PC-3 (cell line): ENCODE measurements around the gene SNTB2. TPM values are rescaled to one million over a fixed set of nuclear protein-coding genes. Genes with fewer than 3 reads are reported as not detected.
A peak's percentile ranks its signal among the peaks of the same experiment; 100 is the strongest.

Experiments used
- ATAC-seq: fragments of 200-7000 bp; cut with Tn5 transposase; 2 replicates; pipeline ENCODE4 v1.9.1; 2020; ENCODE audit warnings: mild to moderate bottlenecking, moderate library complexity
- BruUV-seq: library from RNA; stranded (reverse); fragments of 400-500 nt; replicated peaks from 2 replicates; lab custom pipeline; 2021; lab: Mats Ljungman, UMichigan
- CTCF ChIA-PET: fragments of 300-600 bp; sonication (Branson Sonifier 250); formaldehyde crosslinking; loops from one replicate; lab custom pipeline; 2022; ENCODE audit warnings: antibody characterized with exemption; lab: Charles Lee
- POLR2A ChIA-PET: fragments of 300-600 bp; sonication (Branson Sonifier 250); formaldehyde crosslinking; loops from one replicate; lab custom pipeline; 2022; ENCODE audit warnings: antibody characterized with exemption; ENCODE audit not compliant: unreplicated experiment; lab: Charles Lee
- DNase-seq: peaks from one replicate; pipeline ENCODE4 v3.0.0-alpha.2; 2015
- H2AFZ ChIP-seq: fragments of 300-600 bp; sonication (generic); 2 replicates; pipeline ENCODE4 v1.6.0; 2016; ENCODE audit warnings: antibody characterized with exemption, low read length
- H3F3A ChIP-seq: fragments of 300-600 bp; sonication (generic); one replicate; pipeline ENCODE4 v1.6.0; 2017; ENCODE audit warnings: antibody characterized with exemption, low read length, control low read depth, mild to moderate bottlenecking; ENCODE audit not compliant: unreplicated experiment
- H3K27ac ChIP-seq: fragments of 300-600 bp; sonication (generic); 2 replicates; pipeline ENCODE4 v1.5.1; 2016; ENCODE audit warnings: mild to moderate bottlenecking, low read length
- H3K27me3 ChIP-seq: fragments of 300-600 bp; sonication (generic); 2 replicates; pipeline ENCODE4 v1.6.1; 2016; ENCODE audit warnings: low read length, mixed read lengths
- H3K36me3 ChIP-seq: fragments of 300-600 bp; sonication (generic); 2 replicates; pipeline ENCODE4 v1.6.1; 2016; ENCODE audit warnings: low read depth, mixed run types, low read length, mixed read lengths
- H3K4me1 ChIP-seq: fragments of 300-600 bp; sonication (generic); 2 replicates; pipeline ENCODE4 v1.5.1; 2016; ENCODE audit warnings: low read length; ENCODE audit not compliant: insufficient read depth
- H3K4me2 ChIP-seq: fragments of 300-600 bp; sonication (generic); 2 replicates; pipeline ENCODE4 v1.6.0; 2016; ENCODE audit warnings: low read length
- H3K4me3 ChIP-seq: fragments of 300-600 bp; sonication (generic); 2 replicates; pipeline ENCODE4 v1.5.1; 2016; ENCODE audit warnings: mild to moderate bottlenecking, low read length, mixed read lengths
- H3K79me2 ChIP-seq: fragments of 300-600 bp; sonication (generic); 2 replicates; pipeline ENCODE4 v1.6.1; 2017; ENCODE audit warnings: low read length, mixed read lengths
- H3K9ac ChIP-seq: fragments of 300-600 bp; sonication (generic); 2 replicates; pipeline ENCODE4 v1.6.0; 2016; ENCODE audit warnings: mild to moderate bottlenecking, low read length
- H3K9me2 ChIP-seq: fragments of 300-600 bp; sonication (generic); replicated peaks from 2 replicates; pipeline ENCODE4 v1.6.1; 2016; ENCODE audit warnings: mixed run types, low read length, mixed read lengths
- H3K9me3 ChIP-seq: fragments of 300-600 bp; sonication (generic); 2 replicates; pipeline ENCODE4 v1.6.1; 2016; ENCODE audit warnings: low read length, mixed read lengths
- H4K20me1 ChIP-seq: fragments of 300-600 bp; sonication (generic); 2 replicates; pipeline ENCODE4 v1.6.1; 2016; ENCODE audit warnings: low read length, mixed read lengths
- EZH2 ChIP-seq: fragments of 300-600 bp; sonication (generic); IDR thresholded peaks from one replicate; pipeline ENCODE4 v1.6.1; 2017; ENCODE audit warnings: antibody characterized with exemption, mild to moderate bottlenecking, low read length; ENCODE audit not compliant: unreplicated experiment
- EZH2phosphoT487 ChIP-seq: fragments of 300-600 bp; sonication (generic); IDR thresholded peaks from 2 replicates; pipeline ENCODE4 v1.6.1; 2018; ENCODE audit warnings: mild to moderate bottlenecking, antibody characterized with exemption, low read length, borderline replicate concordance
- intact Hi-C: fragments of 100-400 bp; cut with micrococcal nuclease; formaldehyde crosslinking; loops from 2 replicates; pipeline ENCODE4 v1.9.0; 2023
- total RNA-seq: library from RNA; depleted of rRNA; stranded (reverse); fragments of >200 nt; gene quantifications from 2 replicates; pipeline ENCODE4 v1.2.3, GENCODE V29; 2014
- TF ChIP-seq, protein P1 (sequence below): fragments of 300-600 bp; sonication (generic); conservative IDR thresholded peaks from 2 replicates; pipeline ENCODE4 v1.5.1; 2017; ENCODE audit warnings: antibody characterized with exemption, low read depth, mild to moderate bottlenecking, low read length

The SNTB2 gene
- total RNA-seq, 1 experiment from 2014 or later = 40.4 TPM

DNA sequence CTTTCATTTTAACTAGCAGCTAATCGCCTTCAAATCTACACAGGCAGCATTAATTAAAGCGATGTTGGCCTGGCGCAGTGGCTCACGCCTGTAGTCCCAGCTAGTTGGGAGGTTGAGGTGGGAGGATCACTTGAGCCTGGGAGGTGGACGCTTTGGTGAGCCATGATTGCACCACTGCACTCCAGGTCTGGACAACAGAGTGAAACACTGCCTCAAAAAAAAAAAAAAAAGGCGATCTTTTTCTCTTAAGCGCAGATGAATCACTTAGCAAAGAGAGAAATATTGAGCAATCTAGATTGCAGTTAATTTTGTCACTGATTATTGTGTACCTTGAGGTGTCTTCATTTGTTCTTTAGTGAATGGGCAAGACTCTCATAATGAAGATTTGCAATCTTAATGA is 12.4 kb downstream of the SNTB2 start:
- peaks cover 90% of the 10 kb centered on the region for H3K79me2 ChIP-seq
- DNase-seq (peak; percentile 64), ATAC-seq (0 out of 2 replicates have a peak, but pooled peaks have one; percentile 46)
- H3K4me2 ChIP-seq = peak overlapping the region; percentile 57
- TF ChIP-seq EZH2phosphoT487 (no peak), EZH2 (no peak)
- TF ChIP-seq, protein P1, sequence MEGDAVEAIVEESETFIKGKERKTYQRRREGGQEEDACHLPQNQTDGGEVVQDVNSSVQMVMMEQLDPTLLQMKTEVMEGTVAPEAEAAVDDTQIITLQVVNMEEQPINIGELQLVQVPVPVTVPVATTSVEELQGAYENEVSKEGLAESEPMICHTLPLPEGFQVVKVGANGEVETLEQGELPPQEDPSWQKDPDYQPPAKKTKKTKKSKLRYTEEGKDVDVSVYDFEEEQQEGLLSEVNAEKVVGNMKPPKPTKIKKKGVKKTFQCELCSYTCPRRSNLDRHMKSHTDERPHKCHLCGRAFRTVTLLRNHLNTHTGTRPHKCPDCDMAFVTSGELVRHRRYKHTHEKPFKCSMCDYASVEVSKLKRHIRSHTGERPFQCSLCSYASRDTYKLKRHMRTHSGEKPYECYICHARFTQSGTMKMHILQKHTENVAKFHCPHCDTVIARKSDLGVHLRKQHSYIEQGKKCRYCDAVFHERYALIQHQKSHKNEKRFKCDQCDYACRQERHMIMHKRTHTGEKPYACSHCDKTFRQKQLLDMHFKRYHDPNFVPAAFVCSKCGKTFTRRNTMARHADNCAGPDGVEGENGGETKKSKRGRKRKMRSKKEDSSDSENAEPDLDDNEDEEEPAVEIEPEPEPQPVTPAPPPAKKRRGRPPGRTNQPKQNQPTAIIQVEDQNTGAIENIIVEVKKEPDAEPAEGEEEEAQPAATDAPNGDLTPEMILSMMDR = no peak
- 0 out of 2 replicates have a peak, but pooled peaks cover 3% of the 10 kb centered on the region for H4K20me1 ChIP-seq
- H3K4me3 ChIP-seq = no peak overlapping the region
- H3F3A ChIP-seq = peaks cover 3% of the 10 kb centered on the region
- no peak overlapping the region for H2AFZ ChIP-seq
- POLR2A ChIA-PET = no interaction called here
- no peaks in the 10 kb centered on the region for H3K27me3 ChIP-seq
- CTCF ChIA-PET = no interaction called here
- intact Hi-C loops = no loop called here
- no peaks in the 10 kb centered on the region for H3K36me3 ChIP-seq
- peak overlapping the region; percentile 43; the same call in 1 of the 2 replicates for H3K27ac ChIP-seq
- H3K9ac ChIP-seq = no peak overlapping the region
- peaks cover 22% of the 10 kb centered on the region for H3K4me1 ChIP-seq
- no TSS peak for BruUV-seq
- no peaks in the 10 kb centered on the region for H3K9me2 ChIP-seq
- H3K9me3 ChIP-seq = no peaks in the 10 kb centered on the region

DNA sequence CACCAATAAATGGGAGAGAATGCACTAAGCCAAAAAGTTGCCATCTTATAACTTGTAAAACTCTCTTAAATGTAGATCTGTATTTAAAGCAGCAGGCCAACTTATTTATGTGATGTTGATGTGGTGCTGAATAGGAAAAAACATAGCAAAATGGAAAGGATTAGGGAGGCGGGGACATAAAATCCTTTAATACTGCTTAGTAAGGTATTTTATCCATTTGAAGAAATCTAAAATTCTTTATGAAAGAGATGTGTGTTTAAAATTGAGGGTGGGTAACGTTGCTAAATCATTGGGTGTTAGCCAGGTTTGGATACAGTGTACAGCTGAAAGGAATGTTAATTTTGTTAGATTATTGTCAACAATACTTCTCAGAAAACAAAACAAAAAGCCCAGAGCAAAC is 14.3 kb downstream of the SNTB2 start:
- Histone ChIP-seq H3K36me3 (no peaks in the 10 kb centered on the region), H2AFZ (no peak overlapping the region), H3K27ac (no peak overlapping the region), H3K9me3 (no peaks in the 10 kb centered on the region), H4K20me1 (no peaks in the 10 kb centered on the region), H3K9ac (no peak overlapping the region), H3K79me2 (peaks cover 86% of the 10 kb centered on the region), H3F3A (peaks cover 3% of the 10 kb centered on the region), H3K9me2 (no peaks in the 10 kb centered on the region), H3K4me2 (no peak overlapping the region), H3K27me3 (no peaks in the 10 kb centered on the region), H3K4me3 (no peak overlapping the region), H3K4me1 (peaks cover 22% of the 10 kb centered on the region)
- DNase-seq (no peak), ATAC-seq (no peak)
- intact Hi-C loops = no loop called here
- ChIA-PET POLR2A (no interaction called here), CTCF (no interaction called here)
- TF ChIP-seq EZH2phosphoT487 (no peak), EZH2 (no peak)
- TF ChIP-seq, protein P1 = no peak
- BruUV-seq = no TSS peak

DNA sequence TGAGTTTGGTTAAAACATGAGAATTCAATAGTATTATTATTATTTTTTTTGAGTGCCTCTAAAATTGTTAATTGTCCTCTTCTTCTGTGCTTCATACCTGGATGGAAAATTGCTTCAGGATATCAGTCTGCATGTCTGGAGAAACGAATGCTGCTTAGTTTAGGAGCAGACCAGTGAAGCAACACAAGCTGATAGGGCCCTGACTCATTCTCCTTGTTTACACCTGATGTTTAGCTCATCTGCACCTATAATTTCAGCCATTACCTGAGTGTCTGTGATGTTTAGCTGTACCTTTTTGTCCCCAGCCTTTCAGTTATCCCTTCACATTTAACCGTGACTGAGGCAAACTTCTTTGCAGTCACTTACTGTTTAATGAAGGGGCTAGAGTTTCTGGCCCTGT is 14.8 kb downstream of the SNTB2 start:
- peak; percentile 24 for DNase-seq
- intact Hi-C loops = no loop called here
- Histone ChIP-seq H3F3A (peaks cover 3% of the 10 kb centered on the region), H3K27me3 (no peaks in the 10 kb centered on the region), H3K9me3 (no peaks in the 10 kb centered on the region), H2AFZ (no peak overlapping the region), H3K27ac (no peak overlapping the region), H3K4me1 (peaks cover 22% of the 10 kb centered on the region), H3K9ac (no peak overlapping the region), H3K4me3 (no peak overlapping the region), H4K20me1 (no peaks in the 10 kb centered on the region), H3K79me2 (peaks cover 81% of the 10 kb centered on the region), H3K9me2 (no peaks in the 10 kb centered on the region), H3K4me2 (no peak overlapping the region), H3K36me3 (no peaks in the 10 kb centered on the region)
- ChIA-PET POLR2A (no interaction called here), CTCF (interaction anchor here (0.7 kb wide), 1 partner anchor 150 kb away, joined by 3 read pairs; the partner anchor contains the start of gene TMED6)
- BruUV-seq = no TSS peak
- no peak for TF ChIP-seq EZH2phosphoT487
- no peak; the same call in 1 of the 2 replicates for ATAC-seq
